ENCODE results near the gene CXorf38. TPM values are rescaled to one million over a fixed set of nuclear protein-coding genes. Genes with fewer than 3 reads are reported as not detected.

Gene CXorf38
- total and polyA plus RNA-seq, 2 of the 8 experiments (the other 6 are each of a cell fraction or from before 2014, with no cell fraction given), result 3.6 to 6.4 TPM

- Histone ChIP-seq H3K23me2 (ENCODE audit: low read depth, low read length) (no peaks in the 10 kb centered on the region), H3K27me3 (replicated peaks in 1 of 4; ENCODE audit: control insufficient read depth in 3 of 4, extremely low read depth in 1 of 4, insufficient read depth in 3 of 4, low read length in 3 of 4) (no peaks in the 10 kb centered on the region), H3K9ac (replicated peaks in 1 of 4; ENCODE audit: extremely low read depth in 1 of 4, low read depth in 3 of 4, low read length in 3 of 4) (peak overlapping the region in 3 of 4 experiments; percentile 13 to 71 (median 37); a peak in 5 of 7 replicates), H3K56ac (replicated peaks; ENCODE audit: insufficient read length, low read depth, low read length) (no peak overlapping the region), H3K4me1 (replicated peaks in 1 of 4; ENCODE audit: control insufficient read depth in 3 of 4, insufficient read depth in 4 of 4, low read length in 3 of 4) (no peaks in the 10 kb centered on the region), H2BK12ac (ENCODE audit: low read depth, low read length) (no peak overlapping the region), H3K4me2 (ENCODE audit: insufficient read depth in 1 of 2, low read depth in 2 of 2, low read length in 2 of 2) (peak overlapping the region; percentile 39 to 72), H3K23ac (ENCODE audit: insufficient read length) (no peak overlapping the region), H4K5ac (ENCODE audit: insufficient read length, low read depth, low read length) (no peak overlapping the region), H3K27ac (ENCODE audit: low read depth, low read length) (no peak overlapping the region), H3K4ac (replicated peaks; ENCODE audit: insufficient read length, low read depth, low read length) (no peak overlapping the region), H3K18ac (ENCODE audit: extremely low read depth, low read length) (no peak overlapping the region), H2BK15ac (ENCODE audit: low read length) (no peak overlapping the region), H4K91ac (replicated peaks; ENCODE audit: insufficient read length, low read length) (no peak overlapping the region), H2BK20ac (ENCODE audit: low read length) (no peak overlapping the region), H3K79me2 (ENCODE audit: control insufficient read depth in 1 of 2, insufficient read depth in 2 of 2, low read length in 2 of 2) (peaks cover 0 to 34% of the 10 kb centered on the region in 2 experiments; a peak in 2 of 4 replicates), H3K4me3 (ENCODE audit: extremely low read depth in 1 of 4, insufficient read depth in 2 of 4, low read depth in 3 of 4, low read length in 4 of 4) (peak overlapping the region; percentile 65 to 78 (median 71)), H2AFZ (ENCODE audit: low read length) (no peak overlapping the region), H3K36me3 (ENCODE audit: control insufficient read depth in 2 of 4, insufficient read depth in 4 of 4, low read length in 3 of 4) (no peaks in the 10 kb centered on the region), H4K8ac (ENCODE audit: extremely low read depth, insufficient read depth, low read length) (no peak overlapping the region), H3K79me1 (ENCODE audit: low read depth, low read length) (no peaks in the 10 kb centered on the region), H3K9me3 (ENCODE audit: insufficient read depth in 2 of 2, low read depth in 1 of 2, low read length in 1 of 2) (no peaks in the 10 kb centered on the region), H2AK5ac (ENCODE audit: low read depth, low read length) (no peak overlapping the region), H3K14ac (ENCODE audit: insufficient read length) (no peak overlapping the region), H2BK5ac (ENCODE audit: low read depth, low read length) (no peak overlapping the region), H2BK120ac (replicated peaks; ENCODE audit: low read depth, low read length) (no peak overlapping the region), H4K20me1 (replicated peaks in 1 of 2; ENCODE audit: control insufficient read depth in 1 of 2, insufficient read depth in 2 of 2, low read length in 2 of 2) (peaks cover 2 to 3% of the 10 kb centered on the region in 2 experiments)
- CTCF ChIA-PET (ENCODE audit: partially characterized antibody), result no interaction called here
- POLR2A ChIA-PET (ENCODE audit: partially characterized antibody), result no interaction called here
- FAIRE-seq, result no peak
- no peak for TF ChIP-seq SIX5 (IDR thresholded peaks at IDR 0.05; ENCODE audit: low read depth, low read length)
- TF ChIP-seq TAF1 (IDR thresholded peaks at IDR 0.05; ENCODE audit: low read depth, low read length), result no peak
- TF ChIP-seq E2F6 (IDR thresholded peaks at IDR 0.05), result no peak
- TF ChIP-seq KDM4A (IDR thresholded peaks at IDR 0.05; ENCODE audit: low read depth, low read length, severe bottlenecking), result no peak
- no peak for TF ChIP-seq MAFK (IDR thresholded peaks at IDR 0.05; ENCODE audit: low read depth, low read length)
- no peak for TF ChIP-seq RAD21 (IDR thresholded peaks at IDR 0.05 in 1 of 2, conservative IDR thresholded peaks at IDR 0.05 in 1 of 2; ENCODE audit: low read depth in 2 of 2, low read length in 2 of 2)
- no peak for TF ChIP-seq YY1 (IDR thresholded peaks at IDR 0.05; ENCODE audit: low read depth, low read length)
- 12% methylated on average over 8 of the region's 15 CpGs; no CpG with 5 or more reads in 1 of the 2 experiments for whole genome bisulfite sequencing, 2 experiments (ENCODE audit: extremely low coverage in 1 of 2, insufficient coverage in 1 of 2, insufficient read length in 1 of 2, insufficient replicate concordance in 2 of 2, low coverage in 1 of 2, low lambda C conversion rate in 2 of 2, missing lambda C conversion rate in 1 of 2)
- no peak for DNase-seq (ENCODE audit: low read depth in 1 of 2, low spot score in 2 of 2)
Observed at GRCh38 chrX:40581336-40581920, 65.9 kb downstream of the CXorf38 start.

Data from H1 (cell line).